Aorta (tissue), 5 donors: ENCODE results near the gene ANKRD33B. TPM values are rescaled to one million over a fixed set of nuclear protein-coding genes. Genes with fewer than 3 reads are reported as not detected.
"Not testable (repeated sequence)": the region's sequence is repeated elsewhere in the genome, so short reads cannot be mapped to it uniquely, and the experiment has no call there.

Experiments
- ATAC-seq: fragments of 200-7000 bp; cut with Tn5 transposase; one replicate; pipeline ENCODE4 v1.9.1; 2022; ENCODE audit warnings: moderate library complexity; ENCODE audit not compliant: low FRiP score
- DNase-seq, 2 donors: peaks; one replicate each; pipeline ENCODE4 v3.0.0-alpha.2; 2020
- H3K27ac ChIP-seq, 2 donors: one replicate each; pipeline ENCODE4 v1.5.1; 2013; ENCODE audit warnings: low read length in 2 of 2, mild to moderate bottlenecking in 2 of 2, moderate library complexity in 2 of 2, control low read depth in 1 of 2, inconsistent platforms in 1 of 2, low read depth in 1 of 2
- H3K27me3 ChIP-seq, 2 donors: one replicate each; pipeline ENCODE4 v1.6.1; 2013; ENCODE audit warnings: control low read depth in 1 of 2, low read length in 1 of 2, mild to moderate bottlenecking in 1 of 2, moderate library complexity in 1 of 2; ENCODE audit not compliant: insufficient read depth in 2 of 2, control insufficient read depth in 1 of 2
- H3K36me3 ChIP-seq, 2 donors: one replicate each; pipeline ENCODE4 v1.6.1; 2013; ENCODE audit warnings: control low read depth in 1 of 2, low read length in 1 of 2, mild to moderate bottlenecking in 1 of 2; ENCODE audit not compliant: insufficient read depth in 2 of 2, control insufficient read depth in 1 of 2
- H3K4me1 ChIP-seq, 2 donors: one replicate each; pipeline ENCODE4 v1.6.1; 2013; ENCODE audit warnings: low read length in 2 of 2, control low read depth in 1 of 2, mild to moderate bottlenecking in 1 of 2, moderate library complexity in 1 of 2; ENCODE audit not compliant: insufficient read depth in 2 of 2, control insufficient read depth in 1 of 2
- H3K4me3 ChIP-seq, 2 donors: one replicate each; pipeline ENCODE4 v1.5.1; 2013; ENCODE audit warnings: low read length in 2 of 2, control low read depth in 1 of 2, mild to moderate bottlenecking in 1 of 2
- H3K9me3 ChIP-seq: one replicate; pipeline ENCODE4 v1.6.1; 2013; ENCODE audit warnings: mild to moderate bottlenecking, low read length; ENCODE audit not compliant: control insufficient read depth
- WGBS, 2 donors: extraction: QIAGEN DNeasy Blood & Tissue Kit; methylation state at CpG; one replicate each; pipeline ENCODE4 v1.1.7; 2013; 5-methylcytosine and 5-hydroxymethylcytosine counted together
- intact Hi-C, 2 donors: fragments of 100-400 bp; cut with DNase I; formaldehyde crosslinking; loops; one replicate each; pipeline versions ENCODE4 v1.14.2 to v1.15.0; 2022
- long read RNA-seq, 2 donors: library from polyadenylated mRNA; unstranded; transcript quantifications; one replicate each; pipeline ENCODE4 v2.0.0, GENCODE V29; 2020 to 2021
- polyA plus RNA-seq, 2 donors: library from polyadenylated mRNA; stranded (reverse); fragments of 200-250 nt; gene quantifications; one replicate each; pipeline ENCODE4 v1.2.3, GENCODE V29; 2013
- total RNA-seq, 2 donors: library from RNA; stranded (reverse); fragmentation: NEBNext Ultra II Directional; extraction: Animal tissue kit (Norgen Biotek cat#: 25700); gene quantifications; one replicate each; pipeline ENCODE4 v1.2.1, GENCODE V29; 2021
- donor health status: healthy with polysubstance abuse.
- donor health status: Bipolar disorder and iron deficiency.
- donor health status: DM: no; HTN: no; CAD: no.
- donor health status: DM: no; HTN: no; CAD: no.
- donor health status: DM: yes; HTN: yes; CAD: no.

Gene ANKRD33B
- total RNA-seq (1 to 10 TPM; 3.3 to 4.9 TPM), polyA plus RNA-seq (1 to 10 TPM in 1 of 2 donors, under 1 TPM in 1; 0.75 to 3.2 TPM)
- long read RNA-seq, donor 1, partial matches to known transcripts: 0 of 3 reads
- long read RNA-seq, donor 1, other reads (novel, unspliced or antisense): 3 of 3 reads
- long read RNA-seq, donor 2, partial matches to known transcripts: 0 of 5 reads
- long read RNA-seq, donor 2, other reads (novel, unspliced or antisense): 5 of 5 reads

GRCh38 chr5:10563945-10564837, at the start of gene ANKRD33B:
TSS of gene ANKRD33B (plus strand) at chr5:10564070. CDS start at chr5:10564468, 398 bp downstream.
- Histone ChIP-seq H3K27me3 (no peaks in the 10 kb centered on the region), H3K36me3 (no peaks in the 10 kb centered on the region), H3K4me1 (no peaks in the 10 kb centered on the region), H3K9me3 (no peaks in the 10 kb centered on the region), H3K4me3 (peak within 1 kb of the TSS; percentile 72 to 86), H3K27ac (no peak within 1 kb of the TSS)
- intact Hi-C loops: loop anchor here in 1 of 2 donors (2.0 kb wide), 1 partner anchor 33 kb away; no protein-coding TSS in a partner anchor
- WGBS, 2 donors: 0 to 1% methylated on average over 58 to 119 of the region's 119 CpGs
- peak; percentile 77 to 90 for DNase-seq
- ATAC-seq: peak; percentile 70

- H3K27me3 ChIP-seq, H3K4me1 ChIP-seq, H3K9me3 ChIP-seq, intact Hi-C loops, H3K36me3 ChIP-seq, ATAC-seq, H3K4me3 ChIP-seq, H3K27ac ChIP-seq: not testable (repeated sequence)
- peak; percentile 6 to 35 for DNase-seq
- WGBS, 2 donors: 96 to 97% methylated on average over 8 of the region's 8 CpGs
Measured at GRCh38 chr5:10514572-10514971, 49.3 kb upstream of the ANKRD33B start.

GRCh38 chr5:10515492-10515891, 48.4 kb upstream of the ANKRD33B start:
- no peak overlapping the region for H3K4me3 ChIP-seq
- ATAC-seq: no peak
- H3K27me3 ChIP-seq: no peaks in the 10 kb centered on the region
- no peak for DNase-seq
- peaks cover 1% of the 10 kb centered on the region for H3K9me3 ChIP-seq
- H3K4me1 ChIP-seq: no peaks in the 10 kb centered on the region
- 81 to 86% methylated on average over 2 of the region's 2 CpGs for WGBS, 2 donors
- intact Hi-C loops: no loop called here
- no peaks in the 10 kb centered on the region for H3K36me3 ChIP-seq
- no peak overlapping the region for H3K27ac ChIP-seq

- Histone ChIP-seq H3K27me3 (no peaks in the 10 kb centered on the region), H3K9me3 (no peaks in the 10 kb centered on the region), H3K4me3 (no peak overlapping the region), H3K27ac (no peak overlapping the region), H3K4me1 (no peaks in the 10 kb centered on the region), H3K36me3 (no peaks in the 10 kb centered on the region)
- ATAC-seq (no peak), DNase-seq (no peak)
- whole genome bisulfite sequencing, 2 donors: 67 to 73% methylated on average over 2 of the region's 2 CpGs
- intact Hi-C loops: no loop called here
Measured at GRCh38 chr5:10518347-10518746, 45.5 kb upstream of the ANKRD33B start.

GRCh38 chr5:10519729-10520128, 44.1 kb upstream of the ANKRD33B start:
- no peak overlapping the region for H3K4me3 ChIP-seq
- DNase-seq (peak; percentile 25 to 44), ATAC-seq (no peak)
- no peaks in the 10 kb centered on the region for H3K9me3 ChIP-seq
- WGBS, 2 donors: 94 to 96% methylated on average over 7 of the region's 7 CpGs
- H3K4me1 ChIP-seq: no peaks in the 10 kb centered on the region
- H3K27me3 ChIP-seq: no peaks in the 10 kb centered on the region
- intact Hi-C loops: no loop called here
- no peaks in the 10 kb centered on the region for H3K36me3 ChIP-seq
- H3K27ac ChIP-seq: no peak overlapping the region

- DNase-seq: peak in 1 of 2 donors; percentile 4
- H3K4me3 ChIP-seq: no peak overlapping the region
- H3K4me1 ChIP-seq: no peaks in the 10 kb centered on the region
- WGBS, 2 donors: 12 to 14% methylated on average over 4 of the region's 4 CpGs
- H3K27me3 ChIP-seq: no peaks in the 10 kb centered on the region
- no peaks in the 10 kb centered on the region for H3K9me3 ChIP-seq
- no peak overlapping the region for H3K27ac ChIP-seq
- H3K36me3 ChIP-seq: no peaks in the 10 kb centered on the region
- ATAC-seq: no peak
- intact Hi-C loops: no loop called here
Measured at GRCh38 chr5:10520706-10521105, 43.2 kb upstream of the ANKRD33B start.

GRCh38 chr5:10521466-10522223, 42.2 kb upstream of the ANKRD33B start:
- ATAC-seq: no peak
- WGBS, 2 donors: 93% methylated on average over 14 of the region's 14 CpGs
- Histone ChIP-seq H3K4me3 (no peak overlapping the region), H3K36me3 (no peaks in the 10 kb centered on the region), H3K4me1 (no peaks in the 10 kb centered on the region), H3K27me3 (no peaks in the 10 kb centered on the region), H3K27ac (no peak overlapping the region), H3K9me3 (no peaks in the 10 kb centered on the region)
- peak in 1 of 2 donors; percentile 55 for DNase-seq
- intact Hi-C loops: no loop called here

- Histone ChIP-seq H3K9me3 (no peaks in the 10 kb centered on the region), H3K4me3 (no peak overlapping the region), H3K27ac (no peak overlapping the region), H3K27me3 (no peaks in the 10 kb centered on the region), H3K36me3 (no peaks in the 10 kb centered on the region), H3K4me1 (no peaks in the 10 kb centered on the region)
- no peak for ATAC-seq
- intact Hi-C loops: no loop called here
- DNase-seq: no peak
- 95 to 96% methylated on average over 4 of the region's 4 CpGs for WGBS, 2 donors
Measured at GRCh38 chr5:10522224-10522611, 41.7 kb upstream of the ANKRD33B start.
